NCI-H2029 (cell line): Measurements from ENCODE around the gene FILIP1L.

Experiments used
- DNase-seq: peaks from one replicate; lab custom pipeline; 2025; lab: John Stamatoyannopoulos, UW

The FILIP1L gene

GRCh38 chr3:99921986-99922385, 192.3 kb downstream of the FILIP1L start:
- no peak for DNase-seq

- DNase-seq: no peak
Measured at GRCh38 chr3:99921377-99921695, 193.0 kb downstream of the FILIP1L start.

GRCh38 chr3:99920481-99921376, 193.6 kb downstream of the FILIP1L start:
- peak; percentile 66 for DNase-seq

GRCh38 chr3:99919694-99920093, 194.6 kb downstream of the FILIP1L start:
- DNase-seq: no peak

GRCh38 chr3:99918715-99919114, 195.6 kb downstream of the FILIP1L start:
- no peak for DNase-seq

GRCh38 chr3:99915906-99916432, 198.3 kb downstream of the FILIP1L start:
- no peak for DNase-seq

- DNase-seq: no peak
Measured at GRCh38 chr3:99911433-99911832, 202.9 kb downstream of the FILIP1L start.

GRCh38 chr3:99910752-99911290, 203.5 kb downstream of the FILIP1L start:
- DNase-seq: no peak

GRCh38 chr3:99909714-99910495, 204.4 kb downstream of the FILIP1L start:
- no peak for DNase-seq

- DNase-seq: no peak
Measured at GRCh38 chr3:99907959-99908544, 206.2 kb downstream of the FILIP1L start.

- no peak for DNase-seq
Measured at GRCh38 chr3:99903869-99904268, 210.4 kb downstream of the FILIP1L start.

GRCh38 chr3:99902091-99902490, 212.2 kb downstream of the FILIP1L start:
- DNase-seq: no peak

GRCh38 chr3:99901200-99901926, 212.9 kb downstream of the FILIP1L start:
- no peak for DNase-seq

GRCh38 chr3:99900248-99900647, 214.1 kb downstream of the FILIP1L start:
- DNase-seq: no peak

GRCh38 chr3:99899603-99900002, 214.7 kb downstream of the FILIP1L start:
- DNase-seq: no peak

- DNase-seq: no peak
Measured at GRCh38 chr3:99896482-99896881, 217.8 kb downstream of the FILIP1L start.

GRCh38 chr3:99895703-99896441, 218.4 kb downstream of the FILIP1L start:
- no peak for DNase-seq

GRCh38 chr3:99895131-99895696, 219.1 kb downstream of the FILIP1L start:
- DNase-seq: no peak

- no peak for DNase-seq
Measured at GRCh38 chr3:99892332-99892731, 222.0 kb downstream of the FILIP1L start.

- DNase-seq: no peak
Measured at GRCh38 chr3:99891610-99892285, 222.6 kb downstream of the FILIP1L start.
